ENCODE results near the gene EIF3K.

The EIF3K gene

GRCh38 chr19:38650911-38651584, 32.1 kb downstream of the EIF3K start:
- no peak for DNase-seq

- DNase-seq = no peak
These were observed 34.1 kb downstream of the EIF3K start for GRCh38 chr19:38653028-38653571.

- DNase-seq = no peak
These were observed 35.7 kb downstream of the EIF3K start for GRCh38 chr19:38654628-38655055.

- DNase-seq = no peak
These were observed 36.3 kb downstream of the EIF3K start for GRCh38 chr19:38655148-38655824.

- no peak for DNase-seq
These were observed 37.4 kb downstream of the EIF3K start for GRCh38 chr19:38656171-38656981.

GRCh38 chr19:38657633-38658222, 38.7 kb downstream of the EIF3K start:
- DNase-seq = no peak

GRCh38 chr19:38658462-38659306, 39.7 kb downstream of the EIF3K start:
- no peak for DNase-seq

GRCh38 chr19:38660724-38661123, 41.7 kb downstream of the EIF3K start:
- no peak for DNase-seq

- no peak for DNase-seq
These were observed 42.1 kb downstream of the EIF3K start for GRCh38 chr19:38661136-38661535.

- DNase-seq = no peak
These were observed 43.0 kb downstream of the EIF3K start for GRCh38 chr19:38661996-38662395.

GRCh38 chr19:38662537-38663155, 43.7 kb downstream of the EIF3K start:
- DNase-seq = no peak

GRCh38 chr19:38663156-38663651, 44.2 kb downstream of the EIF3K start:
- DNase-seq = no peak

- no peak for DNase-seq
These were observed 45.0 kb downstream of the EIF3K start for GRCh38 chr19:38663957-38664502.

- DNase-seq = no peak
These were observed 45.7 kb downstream of the EIF3K start for GRCh38 chr19:38664503-38665211.

GRCh38 chr19:38665219-38665931, 46.4 kb downstream of the EIF3K start:
- DNase-seq = no peak

GRCh38 chr19:38665950-38666662, 47.1 kb downstream of the EIF3K start:
- no peak for DNase-seq

- DNase-seq = peak; percentile 26
These were observed 47.9 kb downstream of the EIF3K start for GRCh38 chr19:38666663-38667511.

GRCh38 chr19:38667661-38668171, 48.7 kb downstream of the EIF3K start:
- DNase-seq = no peak

Data from NK-92 treated with Interleukin-12 subunit alpha and Interleukin-12 subunit beta, amount 100 ng/mL, for 24 hours (cell line).